Stimulated activated CD4-positive, alpha-beta T cell treated with anti-CD3 and anti-CD28 coated beads, TNF-alpha, amount 100 ng/mL, for 4 hours (primary cell): ENCODE measurements around the gene ZMYM4.
"Not testable (repeated sequence)": the region's sequence is repeated elsewhere in the genome, so short reads cannot be mapped to it uniquely, and the experiment has no call there.

Source experiments
- DNase-seq, 3 experiments: peaks; one replicate each; pipeline ENCODE4 v3.0.0-alpha.2; 2020; ENCODE audit warnings: low read depth in 3 of 3

The ZMYM4 gene

GRCh38 chr1:35452106-35452774, 183.7 kb downstream of the ZMYM4 start:
- DNase-seq, result no peak

DNA sequence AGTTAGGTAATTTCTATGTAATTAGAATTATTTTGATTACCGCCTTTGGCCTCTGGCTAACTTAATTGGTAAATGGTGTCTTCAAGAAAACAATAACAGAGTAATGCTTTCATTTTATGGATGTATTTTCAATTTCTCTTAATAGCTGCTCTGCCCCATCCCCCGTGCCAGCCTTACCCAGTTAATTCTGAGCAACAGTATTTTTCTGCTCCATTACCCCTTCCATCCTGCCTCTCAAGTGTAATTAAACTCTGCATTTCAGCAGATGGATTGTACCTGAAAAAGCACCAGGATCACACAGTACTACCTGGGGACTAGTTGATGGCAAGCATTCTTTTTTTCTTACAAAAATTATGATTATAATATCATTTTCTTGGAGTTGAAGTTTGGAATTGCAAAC, 184.5 kb downstream of the ZMYM4 start:
- DNase-seq, result no peak

DNA sequence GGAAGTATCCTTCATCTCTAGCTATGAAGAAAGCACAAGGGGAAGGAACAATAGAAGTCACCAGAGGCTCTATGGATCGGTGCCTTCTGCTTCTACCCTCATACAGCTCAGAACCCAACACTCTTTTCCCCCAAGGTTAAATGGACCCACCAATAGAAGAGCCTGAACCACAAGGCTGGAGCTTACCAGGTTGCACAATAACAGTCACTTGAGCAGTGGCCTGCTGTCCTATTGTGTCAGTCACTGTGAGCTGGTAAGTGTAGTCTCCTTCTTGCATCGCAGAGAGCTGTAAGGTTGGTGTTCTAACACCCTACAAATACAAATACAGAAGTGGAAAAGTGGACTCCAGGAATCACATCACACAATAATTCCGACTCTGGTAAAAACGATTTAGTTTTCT, 185.7 kb downstream of the ZMYM4 start:
- DNase-seq, result no peak

DNA sequence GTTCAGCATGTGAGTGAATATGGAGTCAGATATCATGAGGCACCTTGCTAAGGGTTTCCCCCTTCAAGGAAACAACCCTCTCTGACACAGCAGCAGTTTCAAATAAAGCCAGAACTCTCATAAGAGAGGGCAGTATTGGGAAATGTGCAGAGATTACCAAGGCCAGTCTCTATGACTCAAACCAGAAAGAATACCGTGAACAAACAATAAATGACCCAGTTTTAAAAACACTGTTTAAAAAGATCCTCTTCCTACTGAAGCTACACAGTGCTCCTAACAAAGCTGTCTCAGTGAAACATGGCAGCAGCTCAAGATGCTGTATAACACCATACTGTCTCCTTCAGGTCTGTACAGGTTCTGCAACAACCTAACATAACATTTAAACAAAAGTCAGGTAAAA, 186.1 kb downstream of the ZMYM4 start:
- DNase-seq, result no peak

DNA sequence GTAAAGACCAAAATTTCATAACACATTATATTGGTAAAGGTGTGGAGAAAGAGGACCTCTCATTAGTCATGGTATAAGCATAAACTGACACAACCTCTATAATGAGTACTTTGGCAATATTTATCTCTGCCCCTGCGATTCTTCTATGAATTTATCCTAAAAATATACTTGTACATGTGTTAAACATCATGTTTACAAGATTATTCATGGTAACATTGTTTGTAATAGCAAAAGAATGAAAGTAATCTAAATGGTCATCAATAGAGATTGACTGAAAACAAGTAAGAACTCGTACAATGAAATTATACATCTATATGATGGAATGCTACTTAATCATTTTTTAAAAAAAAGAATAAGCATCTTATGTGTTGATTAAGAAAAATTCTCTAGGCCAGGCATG, 192.3 kb downstream of the ZMYM4 start:
- no peak for DNase-seq

DNA sequence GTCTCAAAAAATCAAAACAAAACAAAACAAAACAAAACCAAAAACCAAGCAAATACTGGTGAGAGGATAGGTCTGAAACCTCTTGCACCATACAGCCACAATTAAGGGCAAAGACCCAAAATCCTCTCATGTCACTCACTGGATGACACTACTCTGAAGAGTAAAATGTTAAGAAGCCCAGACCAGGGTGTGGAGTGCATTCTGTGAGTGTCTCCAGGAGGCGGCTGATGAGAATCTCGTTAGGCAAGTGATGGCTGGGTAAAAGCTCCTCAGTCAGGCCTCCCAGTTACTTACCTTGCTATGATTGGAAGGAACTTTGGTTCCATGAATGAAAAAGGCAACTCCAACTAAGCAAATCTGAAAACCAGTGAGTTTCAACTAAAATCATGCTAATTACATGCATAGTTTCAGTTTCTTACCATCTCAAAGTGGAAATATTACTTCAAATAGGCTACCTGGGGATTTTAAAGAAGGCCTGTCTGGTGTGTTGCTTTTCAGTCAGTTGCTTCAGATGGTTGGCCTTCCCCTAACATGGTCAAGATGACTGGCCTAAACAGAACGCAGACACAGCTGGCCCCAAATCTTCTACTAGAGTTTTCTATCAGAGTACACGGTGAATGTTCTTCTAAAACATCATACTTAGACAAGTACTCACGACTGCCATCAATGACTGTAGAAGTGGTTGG, 193.6 kb downstream of the ZMYM4 start:
- DNase-seq, result no peak

DNA sequence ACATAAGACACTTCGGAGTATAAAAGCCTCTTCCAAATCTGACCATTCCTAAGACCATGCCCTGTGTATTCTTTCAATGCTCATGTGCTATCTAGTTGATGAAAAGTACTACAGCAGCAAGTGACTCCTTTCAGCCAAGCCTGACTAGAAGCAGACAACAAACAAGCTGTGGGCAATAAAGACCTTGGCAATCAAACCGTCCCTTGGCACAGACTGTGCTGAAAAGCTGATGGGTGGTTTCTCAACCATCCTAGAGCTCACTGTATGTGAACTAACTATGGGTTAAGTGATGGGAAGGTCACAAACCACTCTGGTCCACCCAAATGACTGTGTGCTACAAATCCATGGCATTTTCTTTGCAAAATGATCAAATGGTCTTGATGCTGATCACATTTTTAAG, 194.7 kb downstream of the ZMYM4 start:
- no peak for DNase-seq

- not testable (repeated sequence) for DNase-seq
These were observed 195.2 kb downstream of the ZMYM4 start for GRCh38 chr1:35463749-35464148.

- DNase-seq, result no peak
These were observed 197.6 kb downstream of the ZMYM4 start for GRCh38 chr1:35466120-35466519.

DNA sequence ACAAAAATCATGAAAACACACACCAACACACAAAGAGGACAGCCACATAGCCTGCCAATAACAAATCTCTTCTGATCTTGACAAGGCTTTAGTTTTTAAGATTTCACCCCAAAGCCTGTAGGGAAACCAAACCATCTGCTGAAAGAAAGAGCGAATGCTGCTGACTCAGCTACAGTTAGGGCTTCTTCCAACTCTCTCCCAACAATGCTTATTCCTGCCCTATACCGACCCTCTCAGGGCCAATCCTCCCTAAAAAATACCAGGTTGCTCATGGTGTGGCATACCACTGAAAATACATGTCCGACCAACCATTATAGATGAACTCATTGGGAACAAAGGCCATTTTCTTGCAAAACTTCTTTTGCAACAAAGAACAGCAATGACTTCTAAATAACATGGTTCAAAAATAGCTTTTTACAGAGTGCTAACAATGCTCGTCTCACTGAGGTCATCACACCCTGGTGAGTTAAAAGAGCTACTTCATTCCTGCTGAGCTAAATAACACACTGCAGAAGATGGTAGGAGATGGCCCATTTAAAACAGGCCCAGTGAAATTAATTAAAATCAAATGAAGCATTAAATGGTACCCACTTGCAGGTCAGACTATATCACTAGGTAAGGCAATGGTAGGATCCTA, 202.6 kb downstream of the ZMYM4 start:
- DNase-seq, result no peak
